HCT116 (cell line): ENCODE measurements around the gene ZNF784. TPM values are rescaled to one million over a fixed set of nuclear protein-coding genes. Genes with fewer than 3 reads are reported as not detected.

Experiments
- ATAC-seq: fragments of 200-7000 bp; cut with Tn5 transposase; 2 replicates; pipeline ENCODE4 v1.9.1; 2020; ENCODE audit warnings: mild to moderate bottlenecking, moderate library complexity
- BruUV-seq: library from RNA; stranded (reverse); fragments of 400-500 nt; replicated peaks from 2 replicates; lab custom pipeline; 2021; lab: Mats Ljungman, UMichigan
- CTCF ChIA-PET: fragments of 300-600 bp; sonication (Branson Sonifier 250); formaldehyde crosslinking; loops from one replicate; lab custom pipeline; 2021; ENCODE audit warnings: antibody characterized with exemption; lab: Charles Lee
- POLR2A ChIA-PET: fragments of 300-600, 350-600 bp; sonication (Branson Sonifier 250); formaldehyde crosslinking; loops from one replicate; lab custom pipeline; 2021; ENCODE audit warnings: antibody characterized with exemption; lab: Charles Lee
- RAD21 ChIA-PET, 2 experiments: fragments of 300-600 bp; sonication (Branson Sonifier 250); formaldehyde crosslinking; loops; one replicate each; lab custom pipeline; 2023; ENCODE audit warnings: low total read pairs in 2 of 2; ENCODE audit not compliant: uncharacterized antibody in 2 of 2, unreplicated experiment in 2 of 2, low non-redundant PET in 1 of 2; lab: Charles Lee
- DNase-seq: peaks from one replicate; pipeline ENCODE4 v3.0.0-alpha.2; 2010; ENCODE audit warnings: low read depth, low spot score
- H2AFZ ChIP-seq: fragments of 200-600 bp; shearing (Covaris generic), sonication (generic); 2 replicates; pipeline ENCODE4 v1.6.1; 2017; ENCODE audit warnings: low read depth, mixed run types, mixed read lengths, antibody characterized with exemption, low read length; ENCODE audit not compliant: poor library complexity, severe bottlenecking
- H3K27ac ChIP-seq: 2 replicates; pipeline ENCODE4 v1.5.1; 2012; ENCODE audit warnings: low read depth, low read length
- H3K27me3 ChIP-seq: fragments of 200-600 bp; sonication (generic); 2 replicates; pipeline ENCODE4 v1.6.1; 2016; ENCODE audit warnings: mixed run types, low read length, mixed read lengths; ENCODE audit not compliant: insufficient read depth
- H3K36me3 ChIP-seq, 2 experiments: fragments of 200-500 bp in 1 of 2; fragments of 200-600 bp in 1 of 2; sonication (Bioruptor generic) in 1 of 2; sonication (generic) in 1 of 2; 2 replicates each; pipeline versions ENCODE4 v1.5.1 to v1.6.1; 2014 to 2016; ENCODE audit warnings: low read length in 2 of 2, inconsistent platforms in 1 of 2, mixed read lengths in 1 of 2, mixed run types in 1 of 2; ENCODE audit not compliant: insufficient read depth in 2 of 2, control insufficient read depth in 1 of 2
- H3K4me1 ChIP-seq, 2 experiments: fragments of 200-600 bp in 1 of 2; sonication (generic) in 1 of 2; 2 replicates each; pipeline versions ENCODE4 v1.5.1 to v1.6.1; 2012 to 2017; ENCODE audit warnings: low read length in 2 of 2, inconsistent platforms in 1 of 2, mild to moderate bottlenecking in 1 of 2, mixed read lengths in 1 of 2, mixed run types in 1 of 2, moderate library complexity in 1 of 2; ENCODE audit not compliant: insufficient read depth in 2 of 2, control insufficient read depth in 1 of 2
- H3K4me2 ChIP-seq: fragments of 200-600 bp; sonication (generic); 2 replicates; pipeline ENCODE4 v1.6.1; 2017; ENCODE audit warnings: mixed run types, low read length, mixed read lengths
- H3K4me3 ChIP-seq, 2 experiments: fragments of 200-600 bp in 1 of 2; sonication (generic) in 1 of 2; replicated peaks in 1 of 2; 2 replicates each; pipeline ENCODE4 v1.5.1; 2011 to 2016; ENCODE audit warnings: low read length in 2 of 2, control low read depth in 1 of 2, low read depth in 1 of 2, mild to moderate bottlenecking in 1 of 2, mixed read lengths in 1 of 2, mixed run types in 1 of 2
- H3K79me2 ChIP-seq: fragments of 200-600 bp; sonication (generic); 2 replicates; pipeline ENCODE4 v1.6.1; 2017; ENCODE audit warnings: mild to moderate bottlenecking, mixed run types, low read length, moderate library complexity, mixed read lengths; ENCODE audit not compliant: insufficient read depth
- H3K9ac ChIP-seq: fragments of 200-600 bp; sonication (generic); 2 replicates; pipeline ENCODE4 v1.6.1; 2016; ENCODE audit warnings: low read length, mixed read lengths
- H3K9me2 ChIP-seq: fragments of 200-600 bp; sonication (generic), shearing (Covaris generic); 2 replicates; pipeline ENCODE4 v1.6.1; 2017; ENCODE audit warnings: mixed run types, mild to moderate bottlenecking, moderate library complexity; ENCODE audit not compliant: insufficient read depth
- H3K9me3 ChIP-seq, 2 experiments: fragments of 200-500 bp in 1 of 2; fragments of 200-600 bp in 1 of 2; sonication (Bioruptor generic) in 1 of 2; sonication (generic) in 1 of 2; 2 replicates each; pipeline ENCODE4 v1.6.1; 2014 to 2017; ENCODE audit warnings: low read length in 2 of 2, mixed read lengths in 2 of 2, inconsistent platforms in 1 of 2, low read depth in 1 of 2, mild to moderate bottlenecking in 1 of 2, mixed run types in 1 of 2, moderate library complexity in 1 of 2; ENCODE audit not compliant: control insufficient read depth in 1 of 2, insufficient read depth in 1 of 2
- H4K20me1 ChIP-seq: fragments of 200-600 bp; sonication (generic), shearing (Covaris generic); 2 replicates; pipeline ENCODE4 v1.6.1; 2017; ENCODE audit warnings: mixed run types, mild to moderate bottlenecking, moderate library complexity; ENCODE audit not compliant: insufficient read depth
- CBX3 ChIP-seq: IDR thresholded peaks from 2 replicates; pipeline ENCODE4 v1.6.1; 2012; ENCODE audit warnings: low read depth
- CEBPB ChIP-seq: IDR thresholded peaks from 2 replicates; pipeline ENCODE4 v1.6.1; 2012; ENCODE audit warnings: low read depth
- EGR1 ChIP-seq: IDR thresholded peaks from 2 replicates; pipeline ENCODE4 v1.6.1; 2012; ENCODE audit warnings: low read depth
- EZH2 ChIP-seq: fragments of 200-600 bp; sonication (generic); IDR thresholded peaks from 2 replicates; pipeline ENCODE4 v1.6.1; 2017; ENCODE audit warnings: antibody characterized with exemption, mixed run types
- EZH2phosphoT487 ChIP-seq: fragments of 200-600 bp; IDR thresholded peaks from 2 replicates; pipeline ENCODE4 v1.6.1; 2018; ENCODE audit warnings: antibody characterized with exemption, borderline replicate concordance
- FOSL1 ChIP-seq: IDR thresholded peaks from 2 replicates; pipeline ENCODE4 v1.6.1; 2012; ENCODE audit warnings: low read depth
- JUND ChIP-seq: IDR thresholded peaks from 2 replicates; pipeline ENCODE4 v1.6.1; 2012
- POLR2A ChIP-seq: IDR thresholded peaks from 2 replicates; pipeline ENCODE4 v1.7.0; 2011; ENCODE audit warnings: borderline replicate concordance; ENCODE audit not compliant: insufficient read depth, insufficient read length; ENCODE audit errors: extremely low read depth
- TCF7L2 ChIP-seq: IDR thresholded peaks from 2 replicates; pipeline ENCODE4 v1.7.0; 2011; ENCODE audit warnings: borderline replicate concordance, inconsistent platforms; ENCODE audit not compliant: insufficient read depth, insufficient read length; ENCODE audit errors: extremely low read depth
- YY1 ChIP-seq: IDR thresholded peaks from 2 replicates; pipeline ENCODE4 v1.6.1; 2011; ENCODE audit warnings: low read length, low read depth, moderate library complexity, mild to moderate bottlenecking; ENCODE audit not compliant: insufficient replicate concordance; ENCODE audit errors: extremely low read depth
- ZFX ChIP-seq: fragments of 450-650 bp; IDR thresholded peaks from 2 replicates; pipeline ENCODE4 v1.6.1; 2017
- ZNF274 ChIP-seq: fragments of 200-500 bp; sonication (Bioruptor generic); IDR thresholded peaks from 2 replicates; pipeline ENCODE4 v1.6.1; 2014; ENCODE audit warnings: mild to moderate bottlenecking, low read depth, low read length, inconsistent platforms
- intact Hi-C: fragments of 100-400 bp; cut with micrococcal nuclease; formaldehyde crosslinking; loops from 2 replicates; pipeline ENCODE4 v1.10.0; 2022
- total RNA-seq: library from RNA; stranded (reverse); gene quantifications from one replicate; pipeline ENCODE4 v1.2.1, GENCODE V29; 2021; ENCODE audit not compliant: unreplicated experiment
- TF ChIP-seq, protein P1 (sequence below): IDR thresholded peaks from 2 replicates; pipeline ENCODE4 v1.6.1; 2012; ENCODE audit warnings: low read depth
- TF ChIP-seq, protein P2 (sequence below): IDR thresholded peaks from 2 replicates; pipeline ENCODE4 v1.6.1; 2012
- TF ChIP-seq, protein P3 (sequence below): IDR thresholded peaks from 2 replicates; pipeline ENCODE4 v1.6.1; 2011; ENCODE audit warnings: mild to moderate bottlenecking, low read length, moderate library complexity; ENCODE audit not compliant: insufficient replicate concordance; ENCODE audit errors: extremely low read depth

Gene ZNF784
- total RNA-seq, 1 experiment from 2014 or later = 5.3 TPM

DNA sequence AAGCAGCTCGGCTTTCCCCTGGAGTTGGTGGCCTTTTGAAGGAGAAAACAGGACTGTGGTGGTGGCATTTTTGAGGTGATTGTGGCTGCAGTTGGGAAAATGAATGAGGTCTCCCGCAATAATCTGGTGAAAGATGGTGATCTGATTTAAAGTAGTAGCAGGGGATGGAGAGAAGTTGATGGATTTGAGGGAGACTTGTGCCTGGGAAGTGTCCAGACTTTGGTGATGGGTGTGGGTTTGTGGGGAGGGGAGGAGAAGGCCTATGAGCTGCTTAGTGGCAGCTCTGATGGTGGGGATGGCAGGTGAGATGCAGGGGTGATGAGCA, 46.6 kb upstream of the ZNF784 start:
- H3K27ac ChIP-seq = peak overlapping the region; percentile 10; the same call in 1 of the 2 replicates
- ChIA-PET CTCF (interaction anchor here (0.7 to 2.3 kb wide), 7 partner anchors 8 to 38 kb away, joined by 3 to 23 read pairs (median 3); partner anchors contain the start of genes U2AF2 and ZNF580), POLR2A (interaction anchor here (1.1 kb wide), 1 partner anchor 17 kb away, joined by 8 read pairs; the partner anchor contains the start of gene U2AF2), RAD21 (no interaction called here)
- TF ChIP-seq, protein P1, sequence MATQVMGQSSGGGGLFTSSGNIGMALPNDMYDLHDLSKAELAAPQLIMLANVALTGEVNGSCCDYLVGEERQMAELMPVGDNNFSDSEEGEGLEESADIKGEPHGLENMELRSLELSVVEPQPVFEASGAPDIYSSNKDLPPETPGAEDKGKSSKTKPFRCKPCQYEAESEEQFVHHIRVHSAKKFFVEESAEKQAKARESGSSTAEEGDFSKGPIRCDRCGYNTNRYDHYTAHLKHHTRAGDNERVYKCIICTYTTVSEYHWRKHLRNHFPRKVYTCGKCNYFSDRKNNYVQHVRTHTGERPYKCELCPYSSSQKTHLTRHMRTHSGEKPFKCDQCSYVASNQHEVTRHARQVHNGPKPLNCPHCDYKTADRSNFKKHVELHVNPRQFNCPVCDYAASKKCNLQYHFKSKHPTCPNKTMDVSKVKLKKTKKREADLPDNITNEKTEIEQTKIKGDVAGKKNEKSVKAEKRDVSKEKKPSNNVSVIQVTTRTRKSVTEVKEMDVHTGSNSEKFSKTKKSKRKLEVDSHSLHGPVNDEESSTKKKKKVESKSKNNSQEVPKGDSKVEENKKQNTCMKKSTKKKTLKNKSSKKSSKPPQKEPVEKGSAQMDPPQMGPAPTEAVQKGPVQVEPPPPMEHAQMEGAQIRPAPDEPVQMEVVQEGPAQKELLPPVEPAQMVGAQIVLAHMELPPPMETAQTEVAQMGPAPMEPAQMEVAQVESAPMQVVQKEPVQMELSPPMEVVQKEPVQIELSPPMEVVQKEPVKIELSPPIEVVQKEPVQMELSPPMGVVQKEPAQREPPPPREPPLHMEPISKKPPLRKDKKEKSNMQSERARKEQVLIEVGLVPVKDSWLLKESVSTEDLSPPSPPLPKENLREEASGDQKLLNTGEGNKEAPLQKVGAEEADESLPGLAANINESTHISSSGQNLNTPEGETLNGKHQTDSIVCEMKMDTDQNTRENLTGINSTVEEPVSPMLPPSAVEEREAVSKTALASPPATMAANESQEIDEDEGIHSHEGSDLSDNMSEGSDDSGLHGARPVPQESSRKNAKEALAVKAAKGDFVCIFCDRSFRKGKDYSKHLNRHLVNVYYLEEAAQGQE = no peak
- no peak for TF ChIP-seq POLR2A
- TF ChIP-seq CBX3 = no peak
- TF ChIP-seq CEBPB = no peak
- TF ChIP-seq JUND = no peak
- no peak for TF ChIP-seq EZH2phosphoT487
- no peak for TF ChIP-seq EZH2
- TF ChIP-seq ZFX = no peak
- TF ChIP-seq EGR1 = no peak
- TF ChIP-seq, protein P2, sequence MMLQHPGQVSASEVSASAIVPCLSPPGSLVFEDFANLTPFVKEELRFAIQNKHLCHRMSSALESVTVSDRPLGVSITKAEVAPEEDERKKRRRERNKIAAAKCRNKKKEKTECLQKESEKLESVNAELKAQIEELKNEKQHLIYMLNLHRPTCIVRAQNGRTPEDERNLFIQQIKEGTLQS = no peak
- no peak for TF ChIP-seq FOSL1
- no peak for TF ChIP-seq ZNF274
- TF ChIP-seq YY1 = no peak
- TF ChIP-seq, protein P3, sequence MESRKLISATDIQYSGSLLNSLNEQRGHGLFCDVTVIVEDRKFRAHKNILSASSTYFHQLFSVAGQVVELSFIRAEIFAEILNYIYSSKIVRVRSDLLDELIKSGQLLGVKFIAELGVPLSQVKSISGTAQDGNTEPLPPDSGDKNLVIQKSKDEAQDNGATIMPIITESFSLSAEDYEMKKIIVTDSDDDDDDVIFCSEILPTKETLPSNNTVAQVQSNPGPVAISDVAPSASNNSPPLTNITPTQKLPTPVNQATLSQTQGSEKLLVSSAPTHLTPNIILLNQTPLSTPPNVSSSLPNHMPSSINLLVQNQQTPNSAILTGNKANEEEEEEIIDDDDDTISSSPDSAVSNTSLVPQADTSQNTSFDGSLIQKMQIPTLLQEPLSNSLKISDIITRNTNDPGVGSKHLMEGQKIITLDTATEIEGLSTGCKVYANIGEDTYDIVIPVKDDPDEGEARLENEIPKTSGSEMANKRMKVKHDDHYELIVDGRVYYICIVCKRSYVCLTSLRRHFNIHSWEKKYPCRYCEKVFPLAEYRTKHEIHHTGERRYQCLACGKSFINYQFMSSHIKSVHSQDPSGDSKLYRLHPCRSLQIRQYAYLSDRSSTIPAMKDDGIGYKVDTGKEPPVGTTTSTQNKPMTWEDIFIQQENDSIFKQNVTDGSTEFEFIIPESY = no peak
- no peak for TF ChIP-seq TCF7L2
- no peak for ATAC-seq
- H3K9ac ChIP-seq = no peak overlapping the region
- H3K9me2 ChIP-seq = no peaks in the 10 kb centered on the region
- no peak overlapping the region for H2AFZ ChIP-seq
- no peak overlapping the region for H3K4me2 ChIP-seq
- no peak overlapping the region for H3K4me3 ChIP-seq
- no TSS peak for BruUV-seq
- peaks cover 7 to 50% of the 10 kb centered on the region in 2 experiments for H3K4me1 ChIP-seq
- H3K9me3 ChIP-seq = no peaks in the 10 kb centered on the region
- H4K20me1 ChIP-seq = peaks cover 14% of the 10 kb centered on the region; the same call in 1 of the 2 replicates
- peaks cover 92% of the 10 kb centered on the region for H3K79me2 ChIP-seq
- intact Hi-C loops = no loop called here
- peaks cover 31 to 47% of the 10 kb centered on the region in 2 experiments for H3K36me3 ChIP-seq
- H3K27me3 ChIP-seq = no peaks in the 10 kb centered on the region
- DNase-seq = no peak
